HG03469 (cell line): ENCODE measurements around the gene SNTB2.
A peak's percentile ranks its signal among the peaks of the same experiment; 100 is the strongest.
"Not testable (repeated sequence)": the region's sequence is repeated elsewhere in the genome, so short reads cannot be mapped to it uniquely, and the experiment has no call there.

Experiments used
- ATAC-seq: cut with Tn5 transposase; IDR thresholded peaks from one replicate; pipeline ENCODE4 v1.9.1; 2021; ENCODE audit warnings: mild to moderate bottlenecking, moderate library complexity, moderate number of reproducible peaks; ENCODE audit not compliant: unreplicated experiment

The SNTB2 gene

GRCh38 chr16:69186642-69187445, at the start of gene SNTB2:
TSS of gene SNTB2 (plus strand) at chr16:69187164. CDS start at chr16:69187167, 3 bp downstream.
- ATAC-seq, result peak; percentile 70

GRCh38 chr16:69138608-69139007, 48.4 kb upstream of the SNTB2 start:
- no peak for ATAC-seq

GRCh38 chr16:69139464-69139863, 47.5 kb upstream of the SNTB2 start:
- not testable (repeated sequence) for ATAC-seq

GRCh38 chr16:69141014-69141413, 46.0 kb upstream of the SNTB2 start:
- no peak for ATAC-seq

- no peak for ATAC-seq
Observed at GRCh38 chr16:69141936-69142335, 45.0 kb upstream of the SNTB2 start.

GRCh38 chr16:69143116-69143515, 43.8 kb upstream of the SNTB2 start:
- ATAC-seq, result no peak

- ATAC-seq, result no peak
Observed at GRCh38 chr16:69145658-69146057, 41.3 kb upstream of the SNTB2 start.

GRCh38 chr16:69149621-69150020, 37.3 kb upstream of the SNTB2 start:
- ATAC-seq, result not testable (repeated sequence)

GRCh38 chr16:69150146-69150865, 36.7 kb upstream of the SNTB2 start:
- ATAC-seq, result no peak

- no peak for ATAC-seq
Observed at GRCh38 chr16:69157196-69157595, 29.8 kb upstream of the SNTB2 start.

GRCh38 chr16:69160192-69160591, 26.8 kb upstream of the SNTB2 start:
- ATAC-seq, result no peak

- no peak for ATAC-seq
Observed at GRCh38 chr16:69165584-69165983, 21.4 kb upstream of the SNTB2 start.

- no peak for ATAC-seq
Observed at GRCh38 chr16:69166221-69166833, 20.6 kb upstream of the SNTB2 start.

- ATAC-seq, result no peak
Observed at GRCh38 chr16:69166946-69167930, 19.7 kb upstream of the SNTB2 start.

GRCh38 chr16:69169051-69169450, 17.9 kb upstream of the SNTB2 start:
- ATAC-seq, result no peak

GRCh38 chr16:69169607-69170352, 17.2 kb upstream of the SNTB2 start:
- ATAC-seq, result no peak

GRCh38 chr16:69171325-69172084, 15.5 kb upstream of the SNTB2 start:
- no peak for ATAC-seq

GRCh38 chr16:69176033-69176800, 10.7 kb upstream of the SNTB2 start:
- no peak for ATAC-seq
